HAP-1 (cell line): ENCODE data around the gene HYDIN.
"Not testable (repeated sequence)": the region's sequence is repeated elsewhere in the genome, so short reads cannot be mapped to it uniquely, and the experiment has no call there.

ENCODE experiments used
- DNase-seq, 2 experiments: peaks; one replicate each; pipeline ENCODE4 v3.0.0-alpha.2; 2016 to 2020; ENCODE audit warnings: low spot score in 2 of 2
- H3K27me3 ChIP-seq: fragments of 250-450 bp; sonication (Bioruptor Pico); 2 replicates; pipeline ENCODE4 v1.5.1; 2020; ENCODE audit warnings: low read depth, mild to moderate bottlenecking, moderate library complexity
- H3K36me3 ChIP-seq: fragments of 250-450 bp; sonication (Bioruptor Pico); replicated peaks from 2 replicates; pipeline ENCODE4 v1.5.1; 2020; ENCODE audit warnings: mild to moderate bottlenecking
- H3K4me1 ChIP-seq: fragments of 250-450 bp; sonication (Bioruptor Pico); 2 replicates; pipeline ENCODE4 v1.5.1; 2020; ENCODE audit warnings: mild to moderate bottlenecking
- H3K4me3 ChIP-seq: fragments of 250-450 bp; sonication (Bioruptor Pico); 2 replicates; pipeline ENCODE4 v1.5.1; 2020; ENCODE audit warnings: mild to moderate bottlenecking, moderate library complexity
- H3K9me3 ChIP-seq: fragments of 250-450 bp; sonication (Bioruptor Pico); 2 replicates; pipeline ENCODE4 v1.5.1; 2020; ENCODE audit warnings: mild to moderate bottlenecking, moderate library complexity
- in situ Hi-C: fragments of 300-500 bp; cut with MboI; formaldehyde crosslinking; loops from 3 replicates; pipeline ENCODE4 v1.14.3; 2020; ENCODE audit warnings: low sequenced_read_pairs, inconsistent platforms, mixed read lengths

The HYDIN gene

DNA sequence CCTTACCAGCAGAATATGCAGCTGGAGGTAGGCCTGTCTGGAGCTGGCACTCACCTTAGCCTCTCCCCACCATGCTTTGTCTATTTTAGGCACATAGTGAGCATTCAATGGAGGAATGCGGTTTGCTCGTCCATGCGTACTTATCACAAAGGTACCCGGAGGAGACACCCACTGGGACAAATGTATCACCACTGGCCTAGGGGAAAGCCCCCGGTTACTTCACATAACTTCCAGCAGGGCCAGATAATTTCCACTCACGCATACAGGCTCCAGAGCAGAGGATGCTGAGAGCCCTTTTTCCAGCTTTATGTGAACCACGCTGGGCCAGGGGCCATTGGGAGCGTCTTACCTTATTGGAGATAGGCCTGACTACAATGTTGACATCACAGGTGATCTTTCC is 348.2 kb downstream of the HYDIN start:
- in situ Hi-C loops: not testable (repeated sequence)

DNA sequence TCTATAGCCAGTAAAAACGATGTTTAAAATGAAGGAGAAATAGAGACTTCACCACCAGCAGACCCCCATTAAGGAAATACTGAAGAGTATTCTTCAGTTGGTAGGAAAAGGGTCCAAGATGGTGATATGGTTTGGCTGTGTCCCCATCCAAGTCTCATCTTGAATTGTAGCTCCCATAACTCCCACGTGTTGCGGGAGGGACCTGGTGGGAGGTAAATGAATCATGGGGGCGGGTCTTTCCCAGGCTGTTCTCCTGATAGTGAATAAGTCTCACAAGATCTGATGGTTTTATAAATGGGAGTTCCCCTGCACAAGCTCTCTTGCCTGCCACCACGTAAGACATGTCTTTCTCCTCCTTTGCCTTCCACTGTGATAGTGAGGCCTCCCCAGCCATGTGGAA is 352.6 kb downstream of the HYDIN start:
- DNase-seq, in situ Hi-C loops: not testable (repeated sequence)

More for the DNA sequence above, 348.2 kb downstream of the HYDIN start:
- not testable (repeated sequence) for H3K4me1 ChIP-seq, DNase-seq, H3K27me3 ChIP-seq, H3K36me3 ChIP-seq, H3K9me3 ChIP-seq, H3K4me3 ChIP-seq

GRCh38 chr16:70876442-70876841 is 354.1 kb downstream of the HYDIN start:
- H3K9me3 ChIP-seq, H3K27me3 ChIP-seq, H3K4me1 ChIP-seq, H3K36me3 ChIP-seq, DNase-seq, in situ Hi-C loops, H3K4me3 ChIP-seq: not testable (repeated sequence)

More for the DNA sequence above, 352.6 kb downstream of the HYDIN start:
- H3K36me3 ChIP-seq, H3K4me3 ChIP-seq, H3K9me3 ChIP-seq, H3K27me3 ChIP-seq, H3K4me1 ChIP-seq: not testable (repeated sequence)

DNA sequence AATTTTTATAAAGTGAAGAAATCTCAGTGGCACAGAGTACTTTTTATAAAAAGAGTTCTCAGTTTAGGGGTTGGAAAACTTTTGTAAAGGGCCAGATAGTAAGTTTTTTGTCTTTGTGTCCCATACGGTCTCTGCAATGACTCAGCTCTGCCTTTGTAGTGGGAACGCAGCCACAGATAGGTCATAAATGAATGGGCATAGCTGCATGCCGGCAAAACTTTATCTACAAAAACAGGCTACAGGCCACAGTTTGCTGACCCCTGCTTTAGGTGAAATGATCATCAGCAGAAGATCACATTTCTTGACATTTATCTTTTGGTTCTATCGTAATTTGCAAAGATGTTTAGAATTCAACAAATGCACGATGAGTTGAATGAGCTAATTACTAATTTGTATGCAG is 365.8 kb downstream of the HYDIN start:
- H3K4me1 ChIP-seq, H3K27me3 ChIP-seq, DNase-seq, in situ Hi-C loops, H3K9me3 ChIP-seq, H3K4me3 ChIP-seq, H3K36me3 ChIP-seq: not testable (repeated sequence)

GRCh38 chr16:70861996-70862395 is 368.5 kb downstream of the HYDIN start:
- H3K4me3 ChIP-seq, H3K36me3 ChIP-seq, H3K4me1 ChIP-seq, in situ Hi-C loops, H3K27me3 ChIP-seq, H3K9me3 ChIP-seq: not testable (repeated sequence)
- peak in 1 of 2 experiments; percentile 12 for DNase-seq

GRCh38 chr16:70851299-70851698 is 379.2 kb downstream of the HYDIN start:
- H3K36me3 ChIP-seq, H3K4me3 ChIP-seq, in situ Hi-C loops, H3K4me1 ChIP-seq, H3K9me3 ChIP-seq, H3K27me3 ChIP-seq, DNase-seq: not testable (repeated sequence)

DNA sequence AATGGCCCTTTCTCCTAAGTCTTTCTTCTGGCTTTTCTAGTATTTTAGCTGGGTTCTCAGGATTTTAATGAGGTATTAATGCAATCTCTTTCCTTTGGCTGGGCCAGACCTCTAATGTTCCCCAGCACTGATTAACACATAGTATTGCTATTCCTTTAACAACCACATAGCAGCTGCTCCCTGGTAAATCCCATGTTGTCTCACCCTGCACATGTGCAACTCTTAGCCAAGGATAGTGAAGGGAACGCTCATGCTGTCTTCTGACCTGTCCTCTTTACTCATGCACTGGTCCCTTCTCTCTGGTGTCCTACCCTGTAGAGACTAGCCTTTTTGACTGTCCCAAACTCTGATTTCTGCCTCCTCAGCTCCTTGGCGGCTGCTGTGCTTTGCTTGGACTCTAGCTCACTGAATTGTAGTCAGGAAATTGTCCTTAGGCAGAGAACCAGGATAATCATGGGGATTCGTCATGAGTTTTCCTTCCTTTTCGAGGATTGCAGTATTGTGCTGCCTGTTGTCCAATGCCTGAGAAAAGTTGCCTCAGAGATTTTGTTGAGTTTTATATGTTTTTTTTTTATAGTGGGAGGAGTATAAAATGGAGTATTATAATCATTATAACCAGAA is 406.9 kb downstream of the HYDIN start:
- DNase-seq, H3K4me1 ChIP-seq, in situ Hi-C loops, H3K9me3 ChIP-seq, H3K27me3 ChIP-seq, H3K36me3 ChIP-seq, H3K4me3 ChIP-seq: not testable (repeated sequence)

- H3K4me1 ChIP-seq, DNase-seq, H3K9me3 ChIP-seq, H3K27me3 ChIP-seq, H3K4me3 ChIP-seq, H3K36me3 ChIP-seq, in situ Hi-C loops: not testable (repeated sequence)
These were observed 407.8 kb downstream of the HYDIN start for GRCh38 chr16:70822734-70823133.

DNA sequence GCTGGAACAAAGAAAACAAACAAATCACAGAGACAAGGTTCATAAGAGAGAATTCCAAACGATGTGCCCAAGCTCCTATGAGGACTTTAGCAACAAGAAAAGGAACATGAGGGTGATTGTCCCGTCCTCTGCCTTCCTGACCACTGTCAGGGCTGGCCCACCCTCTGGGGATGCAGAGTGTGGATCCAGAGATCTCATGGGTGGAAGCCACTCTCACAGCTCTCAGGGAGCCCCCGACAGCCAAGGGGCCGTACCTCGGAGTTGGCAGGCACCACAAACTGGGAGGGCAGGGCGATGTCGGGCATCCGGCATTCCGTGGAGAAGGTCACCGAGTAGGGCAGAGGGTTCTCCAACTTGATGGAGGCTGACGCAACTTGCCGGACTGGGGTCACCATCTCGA is 412.4 kb downstream of the HYDIN start:
- H3K27me3 ChIP-seq, H3K4me3 ChIP-seq, H3K4me1 ChIP-seq, H3K9me3 ChIP-seq, H3K36me3 ChIP-seq, in situ Hi-C loops, DNase-seq: not testable (repeated sequence)

- H3K27me3 ChIP-seq: peaks cover 11% of the 10 kb centered on the region
- H3K9me3 ChIP-seq: no peaks in the 10 kb centered on the region
- no peaks in the 10 kb centered on the region for H3K4me1 ChIP-seq
- no peak overlapping the region for H3K4me3 ChIP-seq
- no peak for DNase-seq
- H3K36me3 ChIP-seq: no peaks in the 10 kb centered on the region
- in situ Hi-C loops: no loop called here
These were observed 421.0 kb downstream of the HYDIN start for GRCh38 chr16:70809392-70810060.

DNA sequence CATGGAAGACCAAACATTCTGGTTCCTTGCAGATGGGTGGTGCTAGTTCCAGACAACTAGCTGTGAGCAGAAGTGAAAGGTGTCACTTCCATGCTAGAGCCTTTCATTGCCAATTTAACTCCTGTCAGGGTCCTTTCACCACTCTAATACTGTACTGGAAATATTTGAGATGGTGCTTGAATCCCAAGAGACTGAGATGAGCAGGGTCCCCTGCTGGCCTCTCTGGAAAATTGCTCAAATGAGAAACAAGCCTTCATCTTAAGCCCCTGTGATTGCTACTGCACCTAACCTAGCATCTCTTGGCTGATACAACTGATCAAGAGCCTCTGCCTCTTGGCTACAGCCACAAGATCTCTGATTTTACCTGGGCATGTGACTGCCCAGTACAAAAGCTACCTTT is 422.2 kb downstream of the HYDIN start:
- in situ Hi-C loops: no loop called here
- H3K36me3 ChIP-seq: no peaks in the 10 kb centered on the region
- DNase-seq: no peak
- H3K9me3 ChIP-seq: no peaks in the 10 kb centered on the region
- no peaks in the 10 kb centered on the region for H3K4me1 ChIP-seq
- no peak overlapping the region for H3K4me3 ChIP-seq
- H3K27me3 ChIP-seq: peaks cover 11% of the 10 kb centered on the region

DNA sequence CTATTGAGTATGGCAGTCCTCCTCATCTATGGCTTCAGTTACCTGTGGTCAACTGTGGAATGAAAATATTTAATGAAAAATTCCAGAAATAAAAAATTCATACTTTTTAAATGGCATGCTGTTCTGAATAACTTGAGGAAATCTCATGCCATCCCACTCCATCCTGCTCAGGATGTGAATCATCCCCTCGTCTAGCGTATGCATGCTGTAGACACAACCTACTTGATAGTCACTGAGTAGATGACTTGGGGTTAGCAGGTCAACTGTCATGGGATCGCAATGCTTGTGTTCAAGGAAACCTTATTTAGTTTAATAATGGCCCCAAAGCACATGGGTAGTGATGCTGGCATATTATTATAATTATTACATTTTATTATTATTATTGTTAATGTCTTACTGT is 424.7 kb downstream of the HYDIN start:
- Histone ChIP-seq H3K4me1 (peaks cover 3% of the 10 kb centered on the region), H3K4me3 (no peak overlapping the region), H3K36me3 (no peaks in the 10 kb centered on the region), H3K9me3 (no peaks in the 10 kb centered on the region), H3K27me3 (peaks cover 11% of the 10 kb centered on the region)
- no peak for DNase-seq
- in situ Hi-C loops: no loop called here

DNA sequence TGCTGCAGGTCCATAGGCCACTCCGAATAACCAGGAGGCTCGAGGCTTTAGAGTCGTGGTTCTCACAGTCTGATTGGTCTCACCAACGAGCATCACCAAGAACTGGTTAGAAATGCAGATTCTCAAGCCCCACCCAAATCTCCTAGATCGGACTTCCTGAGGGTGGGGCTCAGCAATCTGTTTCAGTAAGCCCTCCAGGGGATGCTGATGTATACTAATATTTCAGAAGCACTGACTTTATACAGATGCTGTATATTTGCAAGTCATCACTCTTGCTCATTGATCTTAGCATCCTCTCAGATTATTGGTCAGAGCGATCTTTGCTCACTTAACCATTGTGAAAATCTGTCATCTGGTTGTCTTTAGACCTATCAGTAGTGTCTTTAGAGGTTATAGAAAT is 425.1 kb downstream of the HYDIN start:
- peaks cover 11% of the 10 kb centered on the region for H3K27me3 ChIP-seq
- in situ Hi-C loops: no loop called here

GRCh38 chr16:70804734-70805169 is 425.8 kb downstream of the HYDIN start:
- in situ Hi-C loops: no loop called here
- no peak for DNase-seq
- Histone ChIP-seq H3K4me3 (no peak overlapping the region), H3K4me1 (peaks cover 6% of the 10 kb centered on the region), H3K27me3 (peaks cover 11% of the 10 kb centered on the region), H3K36me3 (no peaks in the 10 kb centered on the region), H3K9me3 (no peaks in the 10 kb centered on the region)

More for the DNA sequence above, 425.1 kb downstream of the HYDIN start:
- no peak for DNase-seq
- H3K36me3 ChIP-seq: no peaks in the 10 kb centered on the region
- H3K4me3 ChIP-seq: no peak overlapping the region
- H3K9me3 ChIP-seq: no peaks in the 10 kb centered on the region
- H3K4me1 ChIP-seq: peaks cover 3% of the 10 kb centered on the region
